Stimulated activated naive CD8-positive, alpha-beta T cell treated with anti-CD3 and anti-CD28 coated beads, Interleukin-15, Interleukin-2, amounts not matched to agents 100 U/mL and 50 U/mL, for 24 hours (primary cell): ENCODE data around the gene DIP2A.

Experiments used
- ATAC-seq: fragments of 150-1000 bp; cut with Tn5 transposase; one replicate; pipeline ENCODE4 v1.10.0; 2021
- DNase-seq: peaks from one replicate; pipeline ENCODE4 v3.0.0; 2021

The DIP2A gene

GRCh38 chr21:46597031-46597430, 138.3 kb downstream of the DIP2A start:
- ATAC-seq (no peak), DNase-seq (no peak)

- no peak for ATAC-seq
- no peak for DNase-seq
Measured at GRCh38 chr21:46597896-46598343, 139.2 kb downstream of the DIP2A start.

GRCh38 chr21:46598581-46599572, 140.2 kb downstream of the DIP2A start:
- no peak for ATAC-seq

GRCh38 chr21:46600305-46600704, 141.6 kb downstream of the DIP2A start:
- ATAC-seq = no peak
- no peak for DNase-seq

More at GRCh38 chr21:46598581-46599572, 140.2 kb downstream of the DIP2A start:
- no peak for DNase-seq

- DNase-seq (no peak), ATAC-seq (no peak)
Measured at GRCh38 chr21:46600978-46601377, 142.3 kb downstream of the DIP2A start.

- DNase-seq (no peak), ATAC-seq (no peak)
Measured at GRCh38 chr21:46603228-46603627, 144.5 kb downstream of the DIP2A start.

- DNase-seq (no peak), ATAC-seq (no peak)
Measured at GRCh38 chr21:46604329-46604974, 145.8 kb downstream of the DIP2A start.

GRCh38 chr21:46604975-46605766, 146.5 kb downstream of the DIP2A start, which contains the start of gene S100B:
S100B (minus strand) TSS chr21:46605082; CDS start chr21:46602415, 2,667 bp downstream.
- ATAC-seq (peak; percentile 12), DNase-seq (no peak)

GRCh38 chr21:46605767-46606426, 147.2 kb downstream of the DIP2A start:
- DNase-seq = peak; percentile 46
- peak; percentile 78 for ATAC-seq

GRCh38 chr21:46606427-46606813, 147.7 kb downstream of the DIP2A start:
- DNase-seq (no peak), ATAC-seq (no peak)

- DNase-seq = no peak
- no peak for ATAC-seq
Measured at GRCh38 chr21:46607636-46608035, 148.9 kb downstream of the DIP2A start.

GRCh38 chr21:46608672-46609111, 150.0 kb downstream of the DIP2A start:
- ATAC-seq (no peak), DNase-seq (no peak)

- DNase-seq (no peak), ATAC-seq (no peak)
Measured at GRCh38 chr21:46610018-46610701, 151.5 kb downstream of the DIP2A start.

GRCh38 chr21:46613391-46613790, 154.7 kb downstream of the DIP2A start:
- DNase-seq (no peak), ATAC-seq (no peak)

GRCh38 chr21:46616050-46616449, 157.4 kb downstream of the DIP2A start:
- no peak for ATAC-seq
- no peak for DNase-seq

GRCh38 chr21:46616656-46617055, 158.0 kb downstream of the DIP2A start:
- DNase-seq = no peak
- no peak for ATAC-seq

GRCh38 chr21:46617267-46618051, 158.8 kb downstream of the DIP2A start:
- ATAC-seq = no peak
- no peak for DNase-seq

GRCh38 chr21:46618738-46619379, 160.2 kb downstream of the DIP2A start:
- DNase-seq (no peak), ATAC-seq (no peak)
